Measurements from ENCODE around the gene JHY.

The JHY gene

GRCh38 chr11:122954455-122954854 lies 71.9 kb downstream of the JHY start:
- no peak for DNase-seq

- no peak for DNase-seq
Observed at GRCh38 chr11:122963961-122964360, 81.4 kb downstream of the JHY start.

GRCh38 chr11:122976061-122976733 lies 93.6 kb downstream of the JHY start:
- no peak for DNase-seq

- no peak for DNase-seq
Observed at GRCh38 chr11:122976734-122977469, 94.3 kb downstream of the JHY start.

GRCh38 chr11:122977470-122978298 lies 95.1 kb downstream of the JHY start:
- DNase-seq: no peak

GRCh38 chr11:122978299-122978620 lies 95.7 kb downstream of the JHY start:
- no peak for DNase-seq

- DNase-seq: no peak
Observed at GRCh38 chr11:122979103-122979814, 96.7 kb downstream of the JHY start.

GRCh38 chr11:122979815-122980595 lies 97.4 kb downstream of the JHY start:
- no peak for DNase-seq

GRCh38 chr11:122981388-122982264 lies 99.1 kb downstream of the JHY start, which contains the start of gene BSX:
BSX (minus strand) TSS chr11:122981834; CDS start chr11:122981671, 163 bp downstream.
- peak; percentile 83 for DNase-seq

GRCh38 chr11:122983438-122984185 lies 101.1 kb downstream of the JHY start:
- DNase-seq: no peak

GRCh38 chr11:122984186-122985011 lies 101.8 kb downstream of the JHY start:
- DNase-seq: no peak

GRCh38 chr11:122995526-122995925 lies 113.0 kb downstream of the JHY start:
- DNase-seq: no peak

- DNase-seq: no peak
Observed at GRCh38 chr11:122998727-122999366, 116.3 kb downstream of the JHY start.

GRCh38 chr11:123000721-123001120 lies 118.2 kb downstream of the JHY start:
- DNase-seq: no peak

- no peak for DNase-seq
Observed at GRCh38 chr11:123006860-123007542, 124.4 kb downstream of the JHY start.
